SW480 (cell line): ENCODE results near the gene KRTDAP.
"Not testable (repeated sequence)": the region's sequence is repeated elsewhere in the genome, so short reads cannot be mapped to it uniquely, and the experiment has no call there.

Source experiments
- DNase-seq: peaks from one replicate; pipeline ENCODE4 v3.0.0-alpha.2; 2016; ENCODE audit warnings: low spot score

The KRTDAP gene

GRCh38 chr19:35484252-35485036, 5.8 kb downstream of the KRTDAP start:
- no peak for DNase-seq

GRCh38 chr19:35483089-35483488, 7.2 kb downstream of the KRTDAP start:
- no peak for DNase-seq

- DNase-seq = no peak
These were observed 11.2 kb downstream of the KRTDAP start for GRCh38 chr19:35478794-35479677.

GRCh38 chr19:35476149-35476548, 14.1 kb downstream of the KRTDAP start:
- DNase-seq = peak; percentile 61

- DNase-seq = not testable (repeated sequence)
These were observed 15.7 kb downstream of the KRTDAP start for GRCh38 chr19:35474594-35474993.

GRCh38 chr19:35474104-35474503, 16.2 kb downstream of the KRTDAP start:
- DNase-seq = no peak

GRCh38 chr19:35471946-35472345, 18.3 kb downstream of the KRTDAP start:
- no peak for DNase-seq

GRCh38 chr19:35471075-35471474, 19.2 kb downstream of the KRTDAP start:
- DNase-seq = not testable (repeated sequence)

GRCh38 chr19:35470128-35470527, 20.1 kb downstream of the KRTDAP start:
- no peak for DNase-seq

GRCh38 chr19:35468637-35469036, 21.6 kb downstream of the KRTDAP start:
- DNase-seq = peak; percentile 70

GRCh38 chr19:35466259-35466658, 24.0 kb downstream of the KRTDAP start:
- DNase-seq = no peak

- DNase-seq = not testable (repeated sequence)
These were observed 27.3 kb downstream of the KRTDAP start for GRCh38 chr19:35462956-35463355.

- no peak for DNase-seq
These were observed 27.7 kb downstream of the KRTDAP start for GRCh38 chr19:35462476-35462953.

- DNase-seq = not testable (repeated sequence)
These were observed 28.5 kb downstream of the KRTDAP start for GRCh38 chr19:35461788-35462187.

- no peak for DNase-seq
These were observed 29.2 kb downstream of the KRTDAP start for GRCh38 chr19:35461060-35461459.

- no peak for DNase-seq
These were observed 29.7 kb downstream of the KRTDAP start for GRCh38 chr19:35460608-35461007.

GRCh38 chr19:35459414-35460082, 30.7 kb downstream of the KRTDAP start:
- DNase-seq = no peak

GRCh38 chr19:35458731-35459391, 31.4 kb downstream of the KRTDAP start:
- DNase-seq = no peak

- DNase-seq = no peak
These were observed 32.1 kb downstream of the KRTDAP start for GRCh38 chr19:35458192-35458591.

GRCh38 chr19:35457173-35457572, 33.1 kb downstream of the KRTDAP start:
- DNase-seq = no peak

- no peak for DNase-seq
These were observed 34.6 kb downstream of the KRTDAP start for GRCh38 chr19:35455616-35456201.
